Measurements from ENCODE around the gene PLEKHG2.
"Not testable (repeated sequence)": the region's sequence is repeated elsewhere in the genome, so short reads cannot be mapped to it uniquely, and the experiment has no call there.

GRCh38 chr19:39379366-39379765, 33.1 kb upstream of the PLEKHG2 start:
- TF ChIP-seq TEAD4 (CRISPR knock-in tag; IDR thresholded peaks at IDR 0.05); CTCF (IDR thresholded peaks at IDR 0.05); ZNF263 (CRISPR knock-in tag; IDR thresholded peaks at IDR 0.05; ENCODE audit: low read depth); NFYB (CRISPR knock-in tag; conservative IDR thresholded peaks at IDR 0.05; ENCODE audit: low read depth); TCF7 (CRISPR knock-in tag; IDR thresholded peaks at IDR 0.05; ENCODE audit: low read depth); ZNF416 (CRISPR knock-in tag; IDR thresholded peaks at IDR 0.05); TEAD1 (CRISPR knock-in tag; IDR thresholded peaks at IDR 0.05); NFE2L1 (CRISPR knock-in tag; IDR thresholded peaks at IDR 0.05); ZNF232 (CRISPR knock-in tag; IDR thresholded peaks at IDR 0.05): not testable (repeated sequence)
- TF ChIP-seq, protein P1, sequence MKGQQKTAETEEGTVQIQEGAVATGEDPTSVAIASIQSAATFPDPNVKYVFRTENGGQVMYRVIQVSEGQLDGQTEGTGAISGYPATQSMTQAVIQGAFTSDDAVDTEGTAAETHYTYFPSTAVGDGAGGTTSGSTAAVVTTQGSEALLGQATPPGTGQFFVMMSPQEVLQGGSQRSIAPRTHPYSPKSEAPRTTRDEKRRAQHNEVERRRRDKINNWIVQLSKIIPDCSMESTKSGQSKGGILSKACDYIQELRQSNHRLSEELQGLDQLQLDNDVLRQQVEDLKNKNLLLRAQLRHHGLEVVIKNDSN (CRISPR knock-in tag; IDR thresholded peaks at IDR 0.05) = not testable (repeated sequence)
- TF ChIP-seq, protein P2, sequence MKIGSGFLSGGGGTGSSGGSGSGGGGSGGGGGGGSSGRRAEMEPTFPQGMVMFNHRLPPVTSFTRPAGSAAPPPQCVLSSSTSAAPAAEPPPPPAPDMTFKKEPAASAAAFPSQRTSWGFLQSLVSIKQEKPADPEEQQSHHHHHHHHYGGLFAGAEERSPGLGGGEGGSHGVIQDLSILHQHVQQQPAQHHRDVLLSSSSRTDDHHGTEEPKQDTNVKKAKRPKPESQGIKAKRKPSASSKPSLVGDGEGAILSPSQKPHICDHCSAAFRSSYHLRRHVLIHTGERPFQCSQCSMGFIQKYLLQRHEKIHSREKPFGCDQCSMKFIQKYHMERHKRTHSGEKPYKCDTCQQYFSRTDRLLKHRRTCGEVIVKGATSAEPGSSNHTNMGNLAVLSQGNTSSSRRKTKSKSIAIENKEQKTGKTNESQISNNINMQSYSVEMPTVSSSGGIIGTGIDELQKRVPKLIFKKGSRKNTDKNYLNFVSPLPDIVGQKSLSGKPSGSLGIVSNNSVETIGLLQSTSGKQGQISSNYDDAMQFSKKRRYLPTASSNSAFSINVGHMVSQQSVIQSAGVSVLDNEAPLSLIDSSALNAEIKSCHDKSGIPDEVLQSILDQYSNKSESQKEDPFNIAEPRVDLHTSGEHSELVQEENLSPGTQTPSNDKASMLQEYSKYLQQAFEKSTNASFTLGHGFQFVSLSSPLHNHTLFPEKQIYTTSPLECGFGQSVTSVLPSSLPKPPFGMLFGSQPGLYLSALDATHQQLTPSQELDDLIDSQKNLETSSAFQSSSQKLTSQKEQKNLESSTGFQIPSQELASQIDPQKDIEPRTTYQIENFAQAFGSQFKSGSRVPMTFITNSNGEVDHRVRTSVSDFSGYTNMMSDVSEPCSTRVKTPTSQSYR (CRISPR knock-in tag; IDR thresholded peaks at IDR 0.05) = not testable (repeated sequence)
- TF ChIP-seq, protein P3, sequence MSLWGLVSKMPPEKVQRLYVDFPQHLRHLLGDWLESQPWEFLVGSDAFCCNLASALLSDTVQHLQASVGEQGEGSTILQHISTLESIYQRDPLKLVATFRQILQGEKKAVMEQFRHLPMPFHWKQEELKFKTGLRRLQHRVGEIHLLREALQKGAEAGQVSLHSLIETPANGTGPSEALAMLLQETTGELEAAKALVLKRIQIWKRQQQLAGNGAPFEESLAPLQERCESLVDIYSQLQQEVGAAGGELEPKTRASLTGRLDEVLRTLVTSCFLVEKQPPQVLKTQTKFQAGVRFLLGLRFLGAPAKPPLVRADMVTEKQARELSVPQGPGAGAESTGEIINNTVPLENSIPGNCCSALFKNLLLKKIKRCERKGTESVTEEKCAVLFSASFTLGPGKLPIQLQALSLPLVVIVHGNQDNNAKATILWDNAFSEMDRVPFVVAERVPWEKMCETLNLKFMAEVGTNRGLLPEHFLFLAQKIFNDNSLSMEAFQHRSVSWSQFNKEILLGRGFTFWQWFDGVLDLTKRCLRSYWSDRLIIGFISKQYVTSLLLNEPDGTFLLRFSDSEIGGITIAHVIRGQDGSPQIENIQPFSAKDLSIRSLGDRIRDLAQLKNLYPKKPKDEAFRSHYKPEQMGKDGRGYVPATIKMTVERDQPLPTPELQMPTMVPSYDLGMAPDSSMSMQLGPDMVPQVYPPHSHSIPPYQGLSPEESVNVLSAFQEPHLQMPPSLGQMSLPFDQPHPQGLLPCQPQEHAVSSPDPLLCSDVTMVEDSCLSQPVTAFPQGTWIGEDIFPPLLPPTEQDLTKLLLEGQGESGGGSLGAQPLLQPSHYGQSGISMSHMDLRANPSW (CRISPR knock-in tag; conservative IDR thresholded peaks at IDR 0.05; ENCODE audit: low read depth) = not testable (repeated sequence)
- TF ChIP-seq, protein P4, sequence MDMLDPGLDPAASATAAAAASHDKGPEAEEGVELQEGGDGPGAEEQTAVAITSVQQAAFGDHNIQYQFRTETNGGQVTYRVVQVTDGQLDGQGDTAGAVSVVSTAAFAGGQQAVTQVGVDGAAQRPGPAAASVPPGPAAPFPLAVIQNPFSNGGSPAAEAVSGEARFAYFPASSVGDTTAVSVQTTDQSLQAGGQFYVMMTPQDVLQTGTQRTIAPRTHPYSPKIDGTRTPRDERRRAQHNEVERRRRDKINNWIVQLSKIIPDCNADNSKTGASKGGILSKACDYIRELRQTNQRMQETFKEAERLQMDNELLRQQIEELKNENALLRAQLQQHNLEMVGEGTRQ (CRISPR knock-in tag; IDR thresholded peaks at IDR 0.05) = not testable (repeated sequence)

All from WTC11 (cell line).